Ammon's horn (tissue), 1 donor: Measurements from ENCODE around the gene CRTC1.
A peak's percentile ranks its signal among the peaks of the same experiment; 100 is the strongest.
"Not testable (repeated sequence)": the region's sequence is repeated elsewhere in the genome, so short reads cannot be mapped to it uniquely, and the experiment has no call there.

Experiments used
- DNase-seq: peaks from one replicate; pipeline ENCODE4 v3.0.0-alpha.2; 2016; ENCODE audit warnings: low spot score

The CRTC1 gene

GRCh38 chr19:18701250-18701608, 17.7 kb downstream of the CRTC1 start:
- no peak for DNase-seq

GRCh38 chr19:18704054-18704453, 20.6 kb downstream of the CRTC1 start:
- DNase-seq: no peak

GRCh38 chr19:18704971-18705370, 21.5 kb downstream of the CRTC1 start:
- DNase-seq: no peak

GRCh38 chr19:18708452-18709231, 25.2 kb downstream of the CRTC1 start:
- no peak for DNase-seq

GRCh38 chr19:18709546-18709945, 26.1 kb downstream of the CRTC1 start:
- no peak for DNase-seq

GRCh38 chr19:18710186-18710585, 26.7 kb downstream of the CRTC1 start:
- no peak for DNase-seq

- DNase-seq: no peak
Measured at GRCh38 chr19:18710996-18711751, 27.7 kb downstream of the CRTC1 start.

GRCh38 chr19:18711893-18712292, 28.4 kb downstream of the CRTC1 start:
- no peak for DNase-seq

- no peak for DNase-seq
Measured at GRCh38 chr19:18712981-18713380, 29.5 kb downstream of the CRTC1 start.

GRCh38 chr19:18713550-18714117, 30.2 kb downstream of the CRTC1 start:
- DNase-seq: no peak

- DNase-seq: no peak
Measured at GRCh38 chr19:18715416-18715815, 31.9 kb downstream of the CRTC1 start.

- DNase-seq: no peak
Measured at GRCh38 chr19:18716857-18717256, 33.4 kb downstream of the CRTC1 start.

- DNase-seq: no peak
Measured at GRCh38 chr19:18717601-18718000, 34.1 kb downstream of the CRTC1 start.

- no peak for DNase-seq
Measured at GRCh38 chr19:18718015-18718526, 34.6 kb downstream of the CRTC1 start.

GRCh38 chr19:18718846-18719458, 35.5 kb downstream of the CRTC1 start:
- DNase-seq: no peak

GRCh38 chr19:18719541-18719940, 36.1 kb downstream of the CRTC1 start:
- DNase-seq: no peak

- DNase-seq: peak; percentile 31
Measured at GRCh38 chr19:18723871-18724377, 40.4 kb downstream of the CRTC1 start.

GRCh38 chr19:18725841-18726770, 42.6 kb downstream of the CRTC1 start:
- no peak for DNase-seq

GRCh38 chr19:18726846-18727245, 43.4 kb downstream of the CRTC1 start:
- no peak for DNase-seq

GRCh38 chr19:18727602-18728001, 44.1 kb downstream of the CRTC1 start:
- DNase-seq: not testable (repeated sequence)

- no peak for DNase-seq
Measured at GRCh38 chr19:18729933-18730530, 46.6 kb downstream of the CRTC1 start.
